Glomerular visceral epithelial cell (primary cell): ENCODE results near the gene TRIM2.
"Not testable (repeated sequence)": the region's sequence is repeated elsewhere in the genome, so short reads cannot be mapped to it uniquely, and the experiment has no call there.

ENCODE experiments used
- DNase-seq: peaks from one replicate; pipeline ENCODE4 v3.0.0-alpha.2; 2016; ENCODE audit errors: extremely low spot score

TRIM2 gene

DNA sequence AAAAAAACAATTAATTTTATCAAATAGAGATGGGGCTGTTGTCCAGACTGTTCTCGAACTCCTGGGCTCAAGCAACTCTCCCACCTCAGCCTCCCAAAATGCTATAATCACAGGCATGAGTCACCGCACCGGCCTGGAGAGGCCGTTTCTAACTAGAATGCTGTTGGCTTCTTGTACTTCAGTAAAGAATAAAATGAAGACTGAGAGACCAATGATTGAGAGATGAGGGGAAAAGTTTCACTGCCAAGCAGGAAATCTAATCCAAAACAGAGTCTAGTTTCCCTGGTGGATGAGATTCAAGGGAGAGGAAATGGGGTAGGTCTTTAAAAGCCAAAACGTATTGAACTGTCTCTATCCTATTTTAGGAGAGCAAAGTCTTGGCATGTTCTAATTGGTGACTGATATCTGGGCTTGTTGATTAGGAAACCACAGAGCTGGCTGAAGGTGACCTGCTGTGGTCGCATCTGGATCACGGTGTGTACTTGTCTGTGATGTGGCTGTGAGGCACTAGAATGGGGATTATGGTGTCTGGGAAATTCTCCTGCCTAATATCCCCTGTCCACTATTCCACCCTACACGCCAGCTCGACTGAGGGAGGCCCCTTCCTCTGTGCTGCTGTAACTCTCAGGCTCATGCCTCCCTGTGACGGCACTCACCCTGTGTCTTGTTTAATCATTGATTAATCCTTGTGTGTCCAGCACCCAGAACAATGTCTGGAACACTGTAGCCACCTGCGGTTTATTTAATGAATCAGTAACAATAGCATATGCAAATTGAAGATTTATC lies 15.0 kb upstream of the TRIM2 start:
- DNase-seq: peak; percentile 78

DNA sequence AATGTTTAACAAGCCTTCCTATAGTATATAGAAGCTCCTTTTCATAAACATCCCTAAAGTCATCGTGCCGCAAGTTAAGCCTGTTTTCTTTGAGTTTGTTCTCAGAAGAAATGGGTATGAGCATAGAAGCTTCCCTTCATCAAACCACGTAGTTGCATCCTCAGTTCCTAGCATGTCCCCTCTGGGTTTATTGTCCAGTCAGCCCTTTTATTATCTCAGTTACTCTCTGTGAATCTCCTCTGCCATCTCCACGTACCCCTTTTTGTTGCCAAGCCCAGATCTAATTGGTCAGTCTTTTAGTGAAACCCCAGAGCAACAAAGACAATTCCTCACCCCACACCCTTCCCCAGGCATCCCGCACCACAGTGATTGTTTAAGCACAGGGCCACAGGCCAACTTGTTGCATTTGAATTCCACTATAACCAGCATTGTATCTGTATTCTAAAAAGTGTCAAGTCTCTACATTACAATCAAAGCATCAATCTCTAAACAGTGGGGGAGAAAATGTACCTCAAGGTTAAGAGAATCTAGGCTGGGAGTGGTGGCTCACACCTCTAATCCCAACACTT lies 12.4 kb upstream of the TRIM2 start:
- DNase-seq: no peak

DNA sequence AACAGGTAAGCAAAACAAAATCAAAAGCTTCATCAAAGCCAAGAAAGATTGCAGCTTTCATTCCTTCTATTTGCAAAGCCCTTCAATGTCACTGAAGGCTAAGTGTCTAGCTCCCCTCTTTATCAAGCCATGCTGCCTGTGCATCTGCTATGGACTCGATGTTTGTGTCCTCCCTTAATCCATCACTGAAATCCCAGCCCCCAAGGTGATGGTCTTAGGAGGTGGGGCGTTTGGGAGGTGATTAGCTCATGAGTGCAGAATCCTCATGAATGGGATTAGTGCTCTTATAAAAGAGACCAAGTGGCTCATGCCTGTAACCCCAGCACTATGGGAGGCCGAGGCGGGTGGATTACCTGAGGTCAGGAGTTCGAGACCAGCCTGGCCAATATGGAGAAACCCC lies 6.9 kb upstream of the TRIM2 start:
- no peak for DNase-seq

DNA sequence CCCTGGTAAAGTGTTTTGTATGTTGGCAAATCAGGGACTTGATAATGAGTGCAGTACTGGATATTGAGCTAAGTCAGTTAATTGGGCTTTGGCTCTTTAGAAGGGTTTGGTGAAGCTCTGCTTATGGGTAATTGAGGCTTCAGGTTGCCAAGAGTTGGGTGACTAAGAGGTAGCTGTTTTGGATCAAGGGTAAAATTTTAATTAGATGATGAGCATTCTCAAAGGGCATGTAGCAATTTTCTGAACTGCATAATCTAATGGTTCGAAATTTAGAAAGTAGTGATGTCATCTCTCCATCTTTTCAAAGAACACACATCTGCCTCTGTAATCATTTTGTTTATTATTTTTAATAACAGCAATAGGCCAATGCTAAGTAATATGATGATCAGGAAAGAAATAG lies 5.5 kb upstream of the TRIM2 start:
- DNase-seq: no peak

DNA sequence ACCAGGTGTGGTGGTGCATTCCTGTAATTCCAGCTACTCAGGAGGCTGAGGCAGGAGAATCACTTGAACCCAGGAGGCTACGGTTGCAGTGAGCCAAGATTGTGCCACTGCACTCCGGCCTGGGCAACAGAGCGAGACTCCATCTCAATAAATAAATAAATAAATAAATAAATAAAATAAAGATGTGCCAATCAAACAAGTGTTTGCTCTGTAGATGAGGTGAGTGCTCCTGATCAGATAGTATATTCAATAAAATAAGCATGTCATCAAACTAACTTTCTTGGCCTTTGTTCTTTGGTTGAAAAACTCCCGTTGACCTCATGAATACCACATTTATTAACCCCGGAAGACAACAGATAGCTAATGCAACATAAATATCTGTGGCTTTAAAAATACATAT lies 497 bp upstream of the TRIM2 start:
- DNase-seq: not testable (repeated sequence)

DNA sequence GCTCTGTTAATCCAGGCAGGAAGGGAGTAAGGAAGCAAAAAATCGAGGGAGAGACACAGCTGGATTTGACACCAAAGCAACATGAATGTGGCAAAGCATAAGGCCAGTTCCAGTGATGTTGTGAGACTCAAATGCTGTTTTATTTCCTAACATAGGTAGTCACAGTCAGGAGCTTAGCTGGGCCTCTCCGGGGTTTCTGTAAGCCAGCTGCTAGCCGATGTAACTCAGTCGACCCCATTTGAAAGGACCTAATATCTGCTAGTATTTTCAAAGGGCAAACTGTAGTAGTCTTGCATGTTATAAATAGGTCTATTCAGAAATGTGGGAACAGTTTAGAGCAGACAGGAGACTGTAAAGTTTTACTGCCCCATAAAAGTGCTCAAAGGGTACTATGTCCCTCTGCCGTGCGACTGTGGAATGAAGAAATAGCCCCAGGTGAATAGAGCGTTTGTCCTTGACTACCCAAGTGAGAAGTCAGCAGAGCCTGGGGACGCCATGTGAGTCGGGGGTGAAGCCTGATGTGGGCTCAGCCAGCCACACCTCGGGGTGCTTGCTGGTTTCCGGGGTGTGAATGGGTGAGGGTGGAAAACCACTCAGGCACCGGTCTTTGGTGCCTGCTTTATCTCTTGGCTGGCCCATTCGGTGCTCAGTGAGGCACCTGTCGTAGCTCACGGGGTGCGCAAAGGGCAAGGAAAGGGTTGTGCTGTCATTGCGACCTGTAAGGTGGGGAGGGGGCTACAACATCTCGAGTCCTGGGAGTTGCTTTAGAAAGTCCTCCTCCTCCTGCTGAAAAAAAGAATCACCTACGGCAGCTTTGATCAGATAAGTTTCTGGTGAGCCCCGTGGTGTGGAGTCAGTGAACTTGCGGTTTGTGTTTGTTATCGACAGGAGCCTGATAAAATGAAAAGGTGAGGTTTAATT lies 745 bp downstream of the TRIM2 start:
- DNase-seq: no peak

DNA sequence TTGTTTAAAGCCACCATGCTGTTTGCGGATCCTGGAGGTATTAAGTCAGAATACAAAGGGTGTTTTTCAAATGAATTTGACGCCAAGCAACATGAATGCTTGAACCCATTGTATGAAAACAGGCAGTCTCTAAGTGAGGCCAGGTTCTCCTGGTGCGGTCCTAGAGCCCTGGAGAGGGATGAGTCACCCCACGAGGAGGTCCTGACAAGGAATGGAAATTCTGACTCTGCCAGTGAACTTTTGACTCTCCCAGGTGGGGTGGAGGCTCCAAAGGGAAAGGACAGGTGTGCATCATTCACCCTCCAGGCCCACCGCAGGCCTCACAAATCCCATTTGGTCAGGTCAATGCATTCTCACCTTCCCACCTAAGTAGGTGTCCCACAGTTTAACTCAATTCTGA lies 1.5 kb downstream of the TRIM2 start:
- DNase-seq: peak; percentile 53

DNA sequence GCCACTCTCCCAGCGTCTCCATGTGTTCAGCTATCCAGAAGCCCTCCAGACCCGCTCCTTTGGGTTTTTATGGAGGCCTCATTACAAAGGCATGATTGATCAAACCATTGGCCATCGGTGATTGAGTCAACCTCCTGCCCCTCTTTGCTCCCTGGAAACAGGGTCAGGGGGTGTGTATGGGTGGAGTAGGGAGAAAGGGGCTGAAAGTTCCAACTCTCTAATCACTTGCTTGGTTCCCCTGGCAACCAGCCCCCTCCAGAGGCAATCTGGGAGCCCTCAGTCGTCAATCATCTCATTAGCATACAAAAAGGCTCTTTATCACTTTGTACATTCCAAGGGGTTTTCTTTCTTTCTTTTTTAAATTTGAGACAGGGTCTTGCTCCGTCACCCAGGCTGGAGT lies 2.3 kb downstream of the TRIM2 start:
- no peak for DNase-seq

DNA sequence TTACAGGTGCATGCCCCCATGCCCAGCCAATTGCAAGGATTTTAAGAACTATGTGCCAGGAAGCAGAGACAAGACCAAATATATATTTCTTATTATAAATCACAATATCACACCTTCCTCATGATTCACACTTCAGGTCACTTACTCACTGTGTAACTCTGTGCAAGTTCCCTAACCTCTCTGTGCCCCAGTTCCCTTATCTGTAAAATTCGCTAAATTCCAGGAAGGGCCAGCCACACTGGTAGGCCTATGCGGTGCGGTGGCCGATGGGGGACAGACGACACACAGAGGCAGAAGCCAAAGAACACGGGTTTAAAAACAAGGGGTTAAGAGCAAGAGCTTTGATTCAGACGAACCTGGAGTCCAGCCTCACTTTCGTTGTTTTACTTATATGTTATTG lies 2.8 kb downstream of the TRIM2 start:
- no peak for DNase-seq

DNA sequence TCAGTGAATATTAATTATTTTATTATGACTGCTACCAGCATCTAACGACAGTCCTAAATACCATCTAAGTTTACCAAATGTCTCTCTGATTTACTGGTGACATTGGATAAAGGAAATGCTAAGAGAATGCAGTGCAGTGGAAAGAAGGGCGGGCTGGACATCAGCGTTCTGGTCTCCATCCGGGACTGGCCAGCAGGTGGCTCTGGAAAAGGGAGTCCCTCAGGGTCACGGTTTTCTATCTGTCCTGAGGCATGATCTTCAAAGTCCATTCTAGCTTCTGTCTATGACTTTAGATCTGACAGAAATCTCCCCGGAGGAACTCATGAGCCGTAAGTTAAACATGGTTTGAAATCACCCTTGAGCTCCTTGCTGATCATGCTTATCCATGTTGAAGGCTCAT lies 3.3 kb downstream of the TRIM2 start:
- DNase-seq: no peak

DNA sequence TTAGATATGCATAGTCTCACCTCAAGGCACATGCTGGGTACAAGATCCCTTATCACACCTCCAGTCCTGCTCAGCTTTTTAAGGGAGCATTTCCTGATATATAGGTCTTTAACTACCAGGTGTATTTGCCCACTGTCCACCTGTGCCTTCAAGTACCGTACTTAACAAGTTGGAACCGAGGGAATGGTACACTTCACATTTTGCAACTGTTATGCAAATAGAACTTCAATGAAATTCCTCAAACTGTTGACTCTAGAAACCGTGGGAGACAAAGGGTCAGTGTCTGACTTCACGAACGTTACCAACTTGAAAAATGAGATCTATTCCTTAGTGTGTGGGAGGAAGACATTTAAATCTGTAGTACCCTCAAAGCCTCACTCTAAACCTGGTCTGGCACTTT lies 5.2 kb downstream of the TRIM2 start:
- no peak for DNase-seq

DNA sequence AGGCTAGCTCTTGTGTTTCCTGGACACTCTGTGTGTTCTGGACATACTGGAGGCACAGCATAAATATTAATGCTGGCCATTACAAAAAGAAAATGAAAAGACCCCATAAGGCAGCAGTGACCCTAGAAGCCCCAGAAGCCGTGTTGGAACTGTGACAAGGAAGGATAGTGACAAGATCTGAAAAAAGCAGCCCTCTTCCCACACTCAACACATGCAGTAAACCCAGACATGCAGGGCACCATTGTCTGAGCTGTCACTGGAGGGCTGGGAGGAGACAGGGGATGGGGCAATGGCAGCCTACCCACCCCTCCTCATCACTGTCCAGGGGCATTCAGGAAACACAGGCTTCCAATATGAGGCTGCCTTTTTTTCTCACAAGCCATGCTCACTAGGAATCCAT lies 6.5 kb downstream of the TRIM2 start:
- no peak for DNase-seq

DNA sequence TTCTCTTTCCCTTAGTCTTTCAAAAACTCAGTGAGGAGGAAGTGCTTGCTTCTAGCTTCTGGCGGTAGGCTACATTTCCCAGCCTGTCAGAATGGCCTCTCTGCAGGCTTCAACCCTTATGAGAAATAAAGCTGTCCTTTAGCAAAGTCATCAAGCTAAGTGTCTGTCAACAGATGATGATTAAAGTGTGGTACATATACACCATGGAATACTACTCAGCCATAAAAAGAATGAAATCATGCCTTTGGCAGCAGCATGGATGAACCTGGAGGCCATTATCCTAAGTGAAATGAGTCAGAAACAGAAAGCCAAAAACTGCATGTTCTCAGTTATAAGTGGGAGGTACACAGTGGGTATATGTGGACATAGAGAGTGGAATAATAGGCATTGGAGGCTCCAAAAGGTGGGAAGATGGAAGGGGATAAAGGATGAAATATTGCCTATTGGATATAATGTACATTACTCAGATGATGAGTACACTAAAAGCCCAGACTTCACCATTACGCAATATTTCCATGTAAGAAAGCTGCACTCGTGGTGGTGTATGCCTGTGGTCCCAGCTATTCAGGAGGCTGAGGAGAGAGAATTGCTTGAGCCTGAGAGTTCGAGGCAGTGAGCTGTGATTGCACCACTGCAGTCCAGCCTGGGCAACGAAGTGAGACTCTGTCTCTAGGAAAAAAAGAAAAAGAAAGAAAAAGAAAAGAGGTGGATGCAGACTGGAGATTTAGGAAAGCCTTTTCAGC lies 7.9 kb downstream of the TRIM2 start:
- DNase-seq: peak; percentile 46

DNA sequence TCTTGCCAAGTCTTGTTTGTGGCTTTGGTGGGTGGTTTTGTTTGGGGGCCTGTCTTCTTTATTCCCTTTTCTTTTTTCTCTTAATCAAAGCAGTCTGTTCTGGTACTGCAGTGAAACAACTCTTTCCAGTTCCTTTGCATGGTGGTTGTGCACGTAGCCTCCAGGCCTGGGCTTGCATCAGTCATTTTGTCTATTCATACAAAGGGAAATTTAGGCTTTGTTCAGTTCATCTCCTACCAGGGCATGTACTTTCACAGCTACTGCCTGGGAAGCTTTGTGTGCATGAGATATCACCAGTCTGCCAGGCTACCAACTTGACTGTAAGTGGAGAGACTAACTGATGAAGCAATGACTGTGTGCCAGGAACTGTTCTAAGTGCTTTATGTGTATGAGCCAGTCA lies 8.5 kb downstream of the TRIM2 start:
- DNase-seq: no peak

DNA sequence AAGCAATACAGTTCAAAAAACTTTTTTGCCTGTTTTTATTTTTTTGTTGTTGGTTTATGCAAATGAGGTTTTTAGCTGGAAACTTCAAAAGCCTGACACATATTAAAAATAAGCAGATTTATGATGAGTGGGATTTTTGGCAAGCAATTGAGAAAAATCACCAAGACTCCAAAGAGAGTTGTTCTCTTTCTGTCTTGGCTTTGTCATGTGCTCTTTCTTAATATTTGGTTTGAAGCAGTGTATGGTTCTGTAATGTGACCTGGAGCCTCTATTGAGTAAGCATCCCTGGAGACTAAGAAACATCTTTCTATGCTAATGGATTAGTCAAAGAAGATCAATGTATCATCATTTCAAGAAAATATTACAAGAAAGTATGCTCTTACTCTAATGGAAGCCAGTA lies 11.7 kb downstream of the TRIM2 start:
- no peak for DNase-seq

DNA sequence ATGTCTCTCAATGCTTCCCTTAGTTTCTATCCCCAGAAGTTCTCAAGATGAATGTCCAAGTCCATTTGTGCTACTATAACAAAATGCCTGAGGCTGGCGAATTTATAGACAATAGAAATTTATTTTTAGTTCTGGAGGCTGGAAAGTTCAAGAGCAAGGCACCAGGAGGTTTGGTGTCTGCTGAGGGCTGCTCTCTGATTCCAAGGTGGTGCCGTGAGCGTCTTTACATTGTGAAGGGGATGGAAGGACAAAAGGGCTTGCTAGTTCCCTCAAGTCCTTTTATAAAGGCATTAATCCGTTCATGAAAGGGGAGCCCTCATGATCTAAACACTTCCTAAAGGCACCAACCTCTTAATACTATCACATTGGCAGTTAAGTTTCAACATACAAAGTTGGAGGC lies 12.3 kb downstream of the TRIM2 start:
- no peak for DNase-seq

DNA sequence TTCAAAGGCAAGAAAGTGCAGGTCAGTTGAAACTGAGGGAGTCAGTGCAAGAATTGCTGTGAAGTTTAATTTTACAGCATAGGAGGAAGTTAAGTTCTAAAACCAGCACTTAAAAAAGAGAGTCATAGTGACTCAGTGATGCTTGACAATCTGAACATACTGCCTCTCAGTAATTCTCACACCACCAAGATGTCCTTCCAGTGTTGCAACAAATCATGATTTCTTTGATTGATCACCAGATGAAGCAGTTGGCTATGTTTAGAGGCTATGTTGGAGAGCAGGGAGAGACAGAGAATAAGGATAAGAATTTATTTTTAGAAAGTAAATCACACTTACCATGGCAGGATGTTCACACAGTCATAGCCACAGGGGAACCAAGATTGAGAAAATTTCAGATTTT lies 13.2 kb downstream of the TRIM2 start:
- no peak for DNase-seq

DNA sequence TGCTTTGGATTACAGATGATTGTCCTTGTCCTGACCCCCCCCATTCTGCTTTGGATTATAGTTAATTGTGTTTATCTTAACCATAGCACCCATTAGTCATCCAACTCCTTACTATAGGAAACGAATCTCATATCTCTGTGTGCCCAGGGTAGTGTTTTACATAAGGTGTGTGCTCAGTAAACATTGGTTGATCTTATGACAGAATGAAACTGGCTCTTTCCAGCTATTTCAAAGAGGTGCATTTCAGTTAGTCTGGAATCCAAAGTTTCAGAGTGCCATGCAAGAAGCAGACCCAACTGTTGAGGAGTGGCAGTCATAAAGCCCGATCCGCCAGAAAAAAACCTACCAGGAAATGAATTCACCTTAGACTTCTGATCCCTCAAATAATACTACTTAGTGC lies 14.7 kb downstream of the TRIM2 start:
- no peak for DNase-seq

DNA sequence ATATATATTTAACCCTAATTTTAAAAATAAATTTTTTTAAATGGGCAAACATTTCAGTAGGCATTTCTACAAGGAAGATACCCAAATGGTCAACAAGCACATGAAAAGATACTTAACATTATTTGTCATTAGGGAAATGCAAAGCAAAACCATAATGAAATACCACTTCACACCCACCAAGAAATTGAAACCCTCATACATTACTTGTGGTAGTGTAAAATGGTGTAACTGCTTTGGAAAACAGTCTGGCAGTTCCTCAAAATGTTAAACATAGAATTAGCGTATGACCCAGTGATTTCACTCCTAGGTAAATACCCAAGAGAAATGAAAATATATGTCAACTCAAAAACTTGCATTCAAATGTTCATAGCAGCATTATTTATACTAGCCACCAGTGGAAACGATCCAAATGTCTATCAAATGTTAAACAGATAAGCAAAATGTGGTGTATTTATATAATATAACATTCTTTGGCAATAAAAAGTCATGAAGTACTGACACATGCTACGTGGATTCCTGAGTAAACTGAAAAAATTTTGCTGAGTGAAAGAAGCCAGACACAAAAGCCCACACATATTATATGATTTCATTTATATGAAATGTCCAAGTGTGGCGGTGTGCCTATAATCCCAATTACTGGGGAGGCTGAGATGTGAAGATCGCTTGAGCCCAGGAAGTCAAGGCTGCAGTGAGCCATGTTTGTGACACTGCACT lies 16.6 kb downstream of the TRIM2 start:
- DNase-seq: no peak

DNA sequence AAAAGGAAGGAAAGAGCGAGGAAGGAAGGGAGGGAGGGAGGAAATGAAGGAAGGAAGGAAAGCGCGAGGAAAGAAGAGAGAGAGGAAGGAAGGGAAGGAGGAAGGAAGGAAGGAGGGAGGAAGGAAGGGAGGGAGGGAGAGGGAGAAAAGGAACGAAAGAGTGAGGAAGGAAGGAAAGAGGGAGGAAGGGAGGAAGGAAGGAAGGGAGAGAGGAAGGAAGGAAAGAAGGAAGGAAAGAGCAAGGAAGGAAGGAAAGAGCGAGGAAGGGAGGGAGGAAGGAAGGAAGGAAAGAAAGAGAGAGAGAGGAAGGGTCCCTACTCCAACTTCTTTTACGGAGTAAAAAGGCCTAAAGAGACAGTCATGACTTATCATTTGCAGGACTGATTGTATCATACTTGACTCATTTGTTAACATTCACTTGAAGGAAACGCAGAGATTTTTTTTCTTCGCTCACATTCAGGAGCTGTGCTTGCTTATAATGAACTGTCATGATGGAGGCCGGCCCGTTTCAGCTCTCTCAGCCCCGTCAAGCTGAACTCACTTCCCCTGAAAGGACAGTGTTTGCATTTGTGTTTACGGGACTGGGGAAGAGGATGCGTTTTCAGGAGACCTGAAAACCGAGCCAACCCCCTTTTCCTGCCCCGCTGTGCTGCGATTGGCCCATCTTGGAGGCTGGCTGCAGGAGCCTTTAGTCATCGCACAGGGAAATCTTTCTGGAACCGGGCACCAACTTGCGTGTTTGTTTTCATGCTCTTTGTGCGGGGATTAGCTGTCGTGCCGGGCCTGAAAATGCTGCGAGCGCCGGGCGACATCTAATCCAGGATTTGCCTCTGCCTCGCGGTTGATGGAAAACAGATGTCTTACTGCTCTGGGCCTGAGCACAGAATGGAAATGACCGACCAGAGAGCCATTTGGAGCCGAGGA lies 17.8 kb downstream of the TRIM2 start:
- peak; percentile 66 for DNase-seq
